ENCODE measurements around the gene NR1D2.
"Not testable (repeated sequence)": the region's sequence is repeated elsewhere in the genome, so short reads cannot be mapped to it uniquely, and the experiment has no call there.

- TF ChIP-seq CTCF, POLR2A (IDR thresholded peaks at IDR 0.05): not testable (repeated sequence)
Observed at GRCh38 chr3:23917679-23918303, 27.3 kb upstream of the NR1D2 start.
